ENCODE results near the gene MYO9A.

The MYO9A gene

GRCh38 chr15:72124218-72124617 is 6.3 kb upstream of the MYO9A start:
- H3K27ac ChIP-seq, result no peak overlapping the region
- TF ChIP-seq ZFX (IDR thresholded peaks at IDR 0.05; ENCODE audit: borderline replicate concordance) (no peak), CTCF (IDR thresholded peaks at IDR 0.05) (no peak)

- peak overlapping the region; percentile 88 for H3K27ac ChIP-seq
- TF ChIP-seq ZFX (IDR thresholded peaks at IDR 0.05; ENCODE audit: borderline replicate concordance), result no peak
- no peak for TF ChIP-seq CTCF (IDR thresholded peaks at IDR 0.05)
Observed at GRCh38 chr15:72117486-72118016, 399 bp downstream of the MYO9A start.

- peak overlapping the region; percentile 88 for H3K27ac ChIP-seq
- no peak for TF ChIP-seq ZFX (IDR thresholded peaks at IDR 0.05; ENCODE audit: borderline replicate concordance)
- TF ChIP-seq CTCF (IDR thresholded peaks at IDR 0.05), result no peak
Observed at GRCh38 chr15:72116731-72117485, 1.0 kb downstream of the MYO9A start.

- TF ChIP-seq ZFX (IDR thresholded peaks at IDR 0.05; ENCODE audit: borderline replicate concordance) (no peak), CTCF (IDR thresholded peaks at IDR 0.05) (no peak)
Observed at GRCh38 chr15:72113347-72114031, 4.5 kb downstream of the MYO9A start.

GRCh38 chr15:72112805-72113204 is 5.1 kb downstream of the MYO9A start:
- no peak for TF ChIP-seq CTCF (IDR thresholded peaks at IDR 0.05)
- no peak for TF ChIP-seq ZFX (IDR thresholded peaks at IDR 0.05; ENCODE audit: borderline replicate concordance)
- no peak overlapping the region for H3K27ac ChIP-seq

More at GRCh38 chr15:72113347-72114031, 4.5 kb downstream of the MYO9A start:
- no peak overlapping the region for H3K27ac ChIP-seq

- no peak overlapping the region for H3K27ac ChIP-seq
- no peak for TF ChIP-seq ZFX (IDR thresholded peaks at IDR 0.05; ENCODE audit: borderline replicate concordance)
- TF ChIP-seq CTCF (IDR thresholded peaks at IDR 0.05), result no peak
Observed at GRCh38 chr15:72112116-72112515, 5.8 kb downstream of the MYO9A start.

- no peak overlapping the region for H3K27ac ChIP-seq
- no peak for TF ChIP-seq ZFX (IDR thresholded peaks at IDR 0.05; ENCODE audit: borderline replicate concordance)
Observed at GRCh38 chr15:72110355-72110754, 7.6 kb downstream of the MYO9A start.

Data from 22Rv1 (cell line).